Neural cell (in vitro differentiated cells): ENCODE results near the gene WRAP53. TPM values are rescaled to one million over a fixed set of nuclear protein-coding genes. Genes with fewer than 3 reads are reported as not detected.

Source experiments
- H2AFZ ChIP-seq: fragments of 200-600, 300-800 bp; sonication (generic), shearing (Covaris generic); 2 replicates; pipeline ENCODE4 v1.6.0; 2014; ENCODE audit warnings: low read depth, mild to moderate bottlenecking, antibody characterized with exemption, low read length, moderate library complexity
- H3F3A ChIP-seq: fragments of 200-600 bp; shearing (Covaris generic); 2 replicates; pipeline ENCODE4 v1.6.1; 2016; ENCODE audit warnings: mild to moderate bottlenecking, moderate library complexity, mixed read lengths, antibody characterized with exemption, low read length; ENCODE audit not compliant: insufficient read depth, poor library complexity, severe bottlenecking
- H3K27ac ChIP-seq: fragments of 200-600, 300-800 bp; sonication (generic), shearing (Covaris generic); 2 replicates; pipeline ENCODE4 v1.5.1; 2014; ENCODE audit warnings: mild to moderate bottlenecking, low read length, moderate library complexity
- H3K27me3 ChIP-seq: fragments of 300-800, 200-600 bp; sonication (generic), shearing (Covaris generic); 2 replicates; pipeline ENCODE4 v1.6.0; 2014; ENCODE audit warnings: mild to moderate bottlenecking, low read depth, low read length, moderate library complexity; ENCODE audit not compliant: insufficient read depth
- H3K36me3 ChIP-seq: fragments of 300-800, 200-600 bp; sonication (generic), shearing (Covaris generic); 2 replicates; pipeline ENCODE4 v1.5.1; 2014; ENCODE audit warnings: mild to moderate bottlenecking, antibody characterized with exemption, low read length, moderate library complexity; ENCODE audit not compliant: insufficient read depth
- H3K4me2 ChIP-seq: fragments of 300-800, 200-600 bp; sonication (generic), shearing (Covaris generic); 2 replicates; pipeline ENCODE4 v1.6.0; 2014; ENCODE audit warnings: mild to moderate bottlenecking, low read length
- H3K4me3 ChIP-seq: fragments of 300-800, 200-600 bp; sonication (generic), shearing (Covaris generic); 2 replicates; pipeline ENCODE4 v1.5.1; 2014; ENCODE audit warnings: mild to moderate bottlenecking, low read length, moderate library complexity
- H3K79me2 ChIP-seq: fragments of 200-600 bp; shearing (Covaris generic); replicated peaks from 2 replicates; pipeline ENCODE4 v1.6.0; 2014; ENCODE audit warnings: mild to moderate bottlenecking, low read length, moderate library complexity; ENCODE audit not compliant: insufficient read depth
- H3K9ac ChIP-seq: fragments of 300-800, 200-600 bp; sonication (generic), shearing (Covaris generic); 2 replicates; pipeline ENCODE4 v1.6.1; 2016; ENCODE audit warnings: mild to moderate bottlenecking, low read length, mixed read lengths
- H3K9me2 ChIP-seq: fragments of 200-600 bp; shearing (Covaris generic); 2 replicates; pipeline ENCODE4 v1.6.1; 2016; ENCODE audit warnings: mild to moderate bottlenecking, low read length, mixed read lengths; ENCODE audit not compliant: insufficient read depth
- H3K9me3 ChIP-seq: fragments of 200-600, 300-800 bp; sonication (generic), shearing (Covaris generic); 2 replicates; pipeline ENCODE4 v1.6.1; 2016; ENCODE audit warnings: mild to moderate bottlenecking, mixed run types, low read length, moderate library complexity, mixed read lengths
- H4K20me1 ChIP-seq: fragments of 200-600 bp; shearing (Covaris generic); 2 replicates; pipeline ENCODE4 v1.6.1; 2016; ENCODE audit warnings: mild to moderate bottlenecking, mixed run types; ENCODE audit not compliant: insufficient read depth
- EZH2 ChIP-seq: fragments of 200-600, 300-800 bp; shearing (Covaris generic), sonication (generic); IDR thresholded peaks from 2 replicates; pipeline ENCODE4 v1.6.1; 2014; ENCODE audit warnings: antibody characterized with exemption, low read length, borderline replicate concordance, mild to moderate bottlenecking; ENCODE audit not compliant: insufficient read depth, poor library complexity, severe bottlenecking
- MXI1 ChIP-seq: fragments of 450-650 bp; conservative IDR thresholded peaks from 2 replicates; pipeline ENCODE4 v1.6.1; 2014; ENCODE audit warnings: antibody characterized with exemption, mild to moderate bottlenecking; ENCODE audit not compliant: poor library complexity, severe bottlenecking
- POLR2AphosphoS5 ChIP-seq: IDR thresholded peaks from 2 replicates; pipeline ENCODE4 v1.6.1; 2012
- RAD21 ChIP-seq: fragments of 450-650 bp; conservative IDR thresholded peaks from 2 replicates; pipeline ENCODE4 v1.6.1; 2014; ENCODE audit warnings: antibody characterized with exemption, mild to moderate bottlenecking, moderate library complexity
- SMC3 ChIP-seq: fragments of 450-650 bp; conservative IDR thresholded peaks from 2 replicates; pipeline ENCODE4 v1.6.1; 2014; ENCODE audit warnings: antibody characterized with exemption, mild to moderate bottlenecking, moderate library complexity; ENCODE audit not compliant: poor library complexity
- TAF1 ChIP-seq: IDR thresholded peaks from 2 replicates; pipeline ENCODE4 v1.6.1; 2012; ENCODE audit warnings: low read depth
- polyA plus RNA-seq: library from polyadenylated mRNA; depleted of rRNA; stranded (reverse); fragments of >200 nt; gene quantifications from 2 replicates; pipeline ENCODE4 v1.2.3, GENCODE V29; 2014
- TF ChIP-seq, protein P1 (sequence below): IDR thresholded peaks from 2 replicates; pipeline ENCODE4 v1.6.1; 2012; ENCODE audit warnings: borderline replicate concordance

Gene WRAP53
- polyA plus RNA-seq, 1 donor from 2014 or later, result 20.1 TPM

DNA sequence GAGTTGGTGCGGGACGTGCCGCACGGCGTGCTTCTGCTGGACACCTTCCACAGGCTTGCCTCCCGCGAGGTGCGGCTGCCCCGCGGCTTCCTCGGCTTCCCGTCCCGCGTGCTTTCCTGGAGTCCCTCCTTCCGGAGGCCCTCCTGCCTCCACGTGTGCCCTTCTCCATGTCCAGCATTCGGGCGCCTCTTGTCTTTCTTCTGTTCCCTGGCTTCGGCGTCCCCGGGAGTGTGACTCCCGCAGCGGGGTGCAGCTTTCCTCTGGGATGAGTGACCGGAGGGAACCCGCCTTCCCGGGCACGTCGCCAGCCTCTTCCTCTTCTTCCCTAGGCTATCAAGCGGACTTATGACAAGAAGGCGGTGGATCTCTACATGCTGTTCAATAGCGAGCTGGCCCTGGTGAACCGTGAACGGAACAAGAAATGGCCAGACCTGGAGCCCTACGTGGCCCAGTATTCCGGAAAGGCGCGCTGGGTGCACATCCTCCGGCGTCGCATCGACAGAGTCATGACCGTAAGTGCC is 52.3 kb downstream of the WRAP53 start:
- TF ChIP-seq EZH2, result no peak
- no peak for TF ChIP-seq RAD21
- TF ChIP-seq POLR2AphosphoS5, result no peak
- TF ChIP-seq, protein P1, sequence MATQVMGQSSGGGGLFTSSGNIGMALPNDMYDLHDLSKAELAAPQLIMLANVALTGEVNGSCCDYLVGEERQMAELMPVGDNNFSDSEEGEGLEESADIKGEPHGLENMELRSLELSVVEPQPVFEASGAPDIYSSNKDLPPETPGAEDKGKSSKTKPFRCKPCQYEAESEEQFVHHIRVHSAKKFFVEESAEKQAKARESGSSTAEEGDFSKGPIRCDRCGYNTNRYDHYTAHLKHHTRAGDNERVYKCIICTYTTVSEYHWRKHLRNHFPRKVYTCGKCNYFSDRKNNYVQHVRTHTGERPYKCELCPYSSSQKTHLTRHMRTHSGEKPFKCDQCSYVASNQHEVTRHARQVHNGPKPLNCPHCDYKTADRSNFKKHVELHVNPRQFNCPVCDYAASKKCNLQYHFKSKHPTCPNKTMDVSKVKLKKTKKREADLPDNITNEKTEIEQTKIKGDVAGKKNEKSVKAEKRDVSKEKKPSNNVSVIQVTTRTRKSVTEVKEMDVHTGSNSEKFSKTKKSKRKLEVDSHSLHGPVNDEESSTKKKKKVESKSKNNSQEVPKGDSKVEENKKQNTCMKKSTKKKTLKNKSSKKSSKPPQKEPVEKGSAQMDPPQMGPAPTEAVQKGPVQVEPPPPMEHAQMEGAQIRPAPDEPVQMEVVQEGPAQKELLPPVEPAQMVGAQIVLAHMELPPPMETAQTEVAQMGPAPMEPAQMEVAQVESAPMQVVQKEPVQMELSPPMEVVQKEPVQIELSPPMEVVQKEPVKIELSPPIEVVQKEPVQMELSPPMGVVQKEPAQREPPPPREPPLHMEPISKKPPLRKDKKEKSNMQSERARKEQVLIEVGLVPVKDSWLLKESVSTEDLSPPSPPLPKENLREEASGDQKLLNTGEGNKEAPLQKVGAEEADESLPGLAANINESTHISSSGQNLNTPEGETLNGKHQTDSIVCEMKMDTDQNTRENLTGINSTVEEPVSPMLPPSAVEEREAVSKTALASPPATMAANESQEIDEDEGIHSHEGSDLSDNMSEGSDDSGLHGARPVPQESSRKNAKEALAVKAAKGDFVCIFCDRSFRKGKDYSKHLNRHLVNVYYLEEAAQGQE, result no peak
- TF ChIP-seq MXI1, result no peak
- TF ChIP-seq TAF1, result no peak
- Histone ChIP-seq H4K20me1 (no peaks in the 10 kb centered on the region), H3K36me3 (no peaks in the 10 kb centered on the region), H3K27ac (no peak overlapping the region), H3K79me2 (no peaks in the 10 kb centered on the region), H3F3A (no peaks in the 10 kb centered on the region), H3K9me2 (no peaks in the 10 kb centered on the region), H3K9ac (no peak overlapping the region), H3K4me2 (no peak overlapping the region), H2AFZ (no peak overlapping the region), H3K9me3 (no peaks in the 10 kb centered on the region), H3K4me3 (no peak overlapping the region), H3K27me3 (no peaks in the 10 kb centered on the region)

DNA sequence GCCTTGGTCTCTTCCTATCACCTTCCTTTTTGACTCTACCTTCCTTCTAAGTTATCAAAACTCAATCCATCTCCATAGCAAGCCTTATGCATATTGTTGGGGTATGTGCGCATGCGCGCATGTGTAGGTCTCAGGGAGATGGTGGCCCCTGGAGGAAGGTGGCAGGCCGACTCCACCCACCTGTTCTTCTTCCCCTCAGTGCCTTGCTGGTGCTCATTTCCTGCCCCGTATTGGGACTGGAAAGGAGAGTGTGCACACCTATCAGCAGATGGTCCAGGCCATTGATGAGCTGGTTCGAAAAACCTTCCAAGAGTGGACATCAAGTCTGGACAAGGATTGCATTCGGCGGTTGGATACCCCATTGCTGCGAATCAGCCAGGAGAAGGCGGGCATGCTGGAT is 54.5 kb downstream of the WRAP53 start:
- Histone ChIP-seq H3K79me2 (no peaks in the 10 kb centered on the region), H3K36me3 (no peaks in the 10 kb centered on the region), H3K27ac (no peak overlapping the region), H3K4me2 (no peak overlapping the region), H3K9me3 (no peaks in the 10 kb centered on the region), H3K4me3 (no peak overlapping the region), H3K9ac (no peak overlapping the region), H2AFZ (no peak overlapping the region), H3K9me2 (no peaks in the 10 kb centered on the region), H4K20me1 (no peaks in the 10 kb centered on the region), H3K27me3 (no peaks in the 10 kb centered on the region), H3F3A (no peaks in the 10 kb centered on the region)
- TF ChIP-seq SMC3, result no peak
- no peak for TF ChIP-seq EZH2
- TF ChIP-seq TAF1, result no peak
- TF ChIP-seq, protein P1, result no peak
